ENCODE data around the gene TTC23L. TPM values are rescaled to one million over a fixed set of nuclear protein-coding genes. Genes with fewer than 3 reads are reported as not detected.

TTC23L gene
- total RNA-seq, 1 donor from 2014 or later, result 1.6 TPM

DNA sequence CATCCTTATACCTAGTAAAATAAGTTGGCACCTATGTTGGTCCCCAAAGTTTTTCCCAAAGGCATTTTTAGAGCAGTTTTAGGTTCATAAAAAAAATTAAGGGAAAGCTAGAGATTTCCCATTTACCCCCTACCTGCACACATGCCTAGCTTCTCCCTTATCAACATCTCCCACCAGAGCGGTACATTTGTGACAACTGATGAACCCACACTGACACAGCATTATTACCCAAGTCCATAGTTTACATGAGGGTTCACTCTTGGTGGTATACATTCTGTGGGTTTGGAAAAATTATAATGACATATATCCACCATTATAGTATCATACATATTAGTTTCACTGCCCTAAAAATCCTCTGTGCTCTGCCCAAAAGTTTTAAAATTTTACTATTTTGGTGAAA is 64.3 kb downstream of the TTC23L start:
- H3K27ac Mint-ChIP-seq (ENCODE audit: unreplicated experiment), result no peak overlapping the region
- no peaks in the 10 kb centered on the region for H3K9me3 Mint-ChIP-seq
- H3K27me3 Mint-ChIP-seq (ENCODE audit: low read depth), result no peaks in the 10 kb centered on the region
- peaks cover under 1% of the 10 kb centered on the region for H3K4me1 Mint-ChIP-seq
- H3K4me3 Mint-ChIP-seq, result no peak overlapping the region
- TF ChIP-seq, protein P1, sequence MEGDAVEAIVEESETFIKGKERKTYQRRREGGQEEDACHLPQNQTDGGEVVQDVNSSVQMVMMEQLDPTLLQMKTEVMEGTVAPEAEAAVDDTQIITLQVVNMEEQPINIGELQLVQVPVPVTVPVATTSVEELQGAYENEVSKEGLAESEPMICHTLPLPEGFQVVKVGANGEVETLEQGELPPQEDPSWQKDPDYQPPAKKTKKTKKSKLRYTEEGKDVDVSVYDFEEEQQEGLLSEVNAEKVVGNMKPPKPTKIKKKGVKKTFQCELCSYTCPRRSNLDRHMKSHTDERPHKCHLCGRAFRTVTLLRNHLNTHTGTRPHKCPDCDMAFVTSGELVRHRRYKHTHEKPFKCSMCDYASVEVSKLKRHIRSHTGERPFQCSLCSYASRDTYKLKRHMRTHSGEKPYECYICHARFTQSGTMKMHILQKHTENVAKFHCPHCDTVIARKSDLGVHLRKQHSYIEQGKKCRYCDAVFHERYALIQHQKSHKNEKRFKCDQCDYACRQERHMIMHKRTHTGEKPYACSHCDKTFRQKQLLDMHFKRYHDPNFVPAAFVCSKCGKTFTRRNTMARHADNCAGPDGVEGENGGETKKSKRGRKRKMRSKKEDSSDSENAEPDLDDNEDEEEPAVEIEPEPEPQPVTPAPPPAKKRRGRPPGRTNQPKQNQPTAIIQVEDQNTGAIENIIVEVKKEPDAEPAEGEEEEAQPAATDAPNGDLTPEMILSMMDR (conservative IDR thresholded peaks at IDR 0.05), result no peak
- peaks cover 3% of the 10 kb centered on the region for H3K36me3 Mint-ChIP-seq (ENCODE audit: low read depth)
- no peak for DNase-seq (ENCODE audit: low read depth, low spot score)

DNA sequence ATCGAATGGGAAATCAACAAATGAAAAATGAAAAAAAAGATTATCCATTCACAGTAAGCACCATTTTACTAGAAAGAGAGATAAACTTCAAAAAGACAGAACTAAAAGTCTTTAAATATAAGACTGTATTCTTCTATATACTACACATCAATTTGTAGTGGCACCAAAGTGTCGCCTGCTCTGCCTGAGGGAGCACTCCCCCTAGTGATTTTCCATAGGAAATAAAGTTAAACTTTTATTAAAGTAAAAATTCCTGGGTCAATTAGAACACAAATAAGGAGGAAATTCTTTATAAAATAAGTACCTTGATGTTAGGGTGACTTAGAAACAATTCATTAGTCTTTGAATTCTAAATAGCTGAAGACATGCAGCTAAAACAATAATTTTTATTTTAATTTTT is 66.6 kb downstream of the TTC23L start:
- H3K4me1 Mint-ChIP-seq, result no peaks in the 10 kb centered on the region
- H3K27ac Mint-ChIP-seq (ENCODE audit: unreplicated experiment), result no peak overlapping the region
- no peaks in the 10 kb centered on the region for H3K27me3 Mint-ChIP-seq (ENCODE audit: low read depth)
- DNase-seq (ENCODE audit: low read depth, low spot score), result no peak
- TF ChIP-seq, protein P1 (conservative IDR thresholded peaks at IDR 0.05), result peak; percentile 62
- H3K36me3 Mint-ChIP-seq (ENCODE audit: low read depth), result peaks cover 6% of the 10 kb centered on the region
- no peaks in the 10 kb centered on the region for H3K9me3 Mint-ChIP-seq
- H3K4me3 Mint-ChIP-seq, result no peak overlapping the region

DNA sequence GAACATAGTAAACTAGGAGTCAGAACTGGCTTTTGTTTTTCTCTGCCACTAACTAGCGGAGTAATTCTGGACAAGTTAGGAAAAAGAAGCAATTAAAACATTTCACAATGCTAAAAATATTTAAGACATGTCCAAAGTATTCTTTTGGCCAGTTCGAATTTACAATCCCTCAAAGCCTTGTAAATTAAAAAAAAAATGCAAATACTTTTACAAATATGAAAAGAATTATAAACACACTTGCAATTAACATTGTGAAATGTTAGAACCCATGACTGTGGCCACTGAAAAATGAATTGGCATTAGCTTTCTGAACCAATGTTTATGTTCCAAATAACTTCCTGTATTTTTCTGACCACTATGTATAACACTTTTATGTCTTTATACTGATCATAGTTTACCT is 74.1 kb downstream of the TTC23L start:
- Mint-ChIP-seq H3K9me3 (no peaks in the 10 kb centered on the region), H3K4me1 (peaks cover 29% of the 10 kb centered on the region), H3K27me3 (ENCODE audit: low read depth) (no peaks in the 10 kb centered on the region), H3K4me3 (no peak overlapping the region), H3K36me3 (ENCODE audit: low read depth) (peaks cover 6% of the 10 kb centered on the region), H3K27ac (ENCODE audit: unreplicated experiment) (no peak overlapping the region)
- no peak for DNase-seq (ENCODE audit: low read depth, low spot score)
- TF ChIP-seq, protein P1 (conservative IDR thresholded peaks at IDR 0.05), result no peak

DNA sequence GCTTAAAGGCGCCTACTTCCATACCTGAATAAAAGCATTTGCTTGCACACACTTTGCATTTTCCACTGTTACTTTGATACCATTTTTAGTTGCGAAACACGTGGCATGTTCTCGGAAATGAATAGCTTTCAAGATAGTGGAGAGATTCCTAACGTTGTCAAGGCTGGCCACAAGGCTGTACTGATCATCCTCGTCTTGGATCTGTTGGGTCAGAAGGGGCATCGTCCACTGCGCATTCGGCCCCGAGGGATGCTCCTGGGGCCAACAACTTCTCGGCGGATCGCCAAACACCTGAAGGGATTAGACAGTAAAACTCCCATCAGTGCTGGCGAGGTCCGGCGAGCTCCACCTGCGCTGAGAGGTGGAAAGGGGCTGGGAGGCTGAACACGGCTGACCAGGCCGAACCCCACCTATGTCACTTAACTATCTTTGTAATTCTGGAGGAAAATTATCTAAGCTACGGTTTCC is 75.7 kb downstream of the TTC23L start:
- TF ChIP-seq, protein P1 (conservative IDR thresholded peaks at IDR 0.05), result no peak
- Mint-ChIP-seq H3K4me3 (no peak overlapping the region), H3K9me3 (no peaks in the 10 kb centered on the region), H3K36me3 (ENCODE audit: low read depth) (peaks cover 3% of the 10 kb centered on the region), H3K27ac (ENCODE audit: unreplicated experiment) (no peak overlapping the region), H3K4me1 (peaks cover 29% of the 10 kb centered on the region), H3K27me3 (ENCODE audit: low read depth) (no peaks in the 10 kb centered on the region)
- DNase-seq (ENCODE audit: low read depth, low spot score), result no peak

DNA sequence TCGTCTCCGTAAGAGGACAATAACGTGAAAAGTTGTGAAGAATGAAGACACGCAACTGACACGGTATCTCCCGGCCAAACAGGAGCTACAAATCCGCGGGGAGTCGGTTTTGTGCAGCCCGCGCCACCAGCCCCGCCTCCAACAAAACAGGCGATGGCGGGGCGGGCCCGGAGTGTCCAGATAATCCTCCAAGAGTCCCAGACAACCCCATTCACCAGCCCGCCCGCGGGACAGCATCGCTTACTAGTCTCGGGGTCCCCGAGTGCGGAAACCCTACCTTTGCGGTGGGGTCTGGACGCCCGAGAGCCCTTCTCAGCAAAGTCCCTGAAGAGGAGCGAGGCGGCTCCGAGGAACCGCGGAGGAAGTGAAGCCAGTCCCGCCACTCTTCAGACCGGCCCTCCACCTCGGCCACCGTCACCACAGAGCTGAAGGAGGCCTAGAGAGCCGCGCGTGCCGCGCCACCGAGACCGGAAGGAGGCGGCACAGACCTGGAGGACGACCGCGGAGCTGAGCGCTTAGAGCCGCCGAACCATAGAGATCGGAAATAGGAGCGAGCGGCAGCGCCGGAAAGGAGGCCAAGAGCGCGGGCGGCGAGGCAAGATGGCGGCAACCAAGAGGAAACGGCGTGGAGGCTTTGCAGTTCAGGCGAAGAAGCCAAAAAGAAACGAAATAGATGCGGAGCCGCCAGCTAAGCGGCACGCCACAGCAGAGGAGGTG is 76.3 kb downstream of the TTC23L start, which contains the start of the genes BRIX1 and RAD1:
Gene BRIX1 (plus strand): TSS at position 573 of the 717 bp plus-strand sequence. CDS start 28 bp downstream, at position 601.
Gene RAD1 (minus strand): TSS at position 366 of the 717 bp plus-strand sequence. CDS start 612 bp downstream, outside the sequence.
- Mint-ChIP-seq H3K4me1 (peaks cover 29% of the 10 kb centered on the region), H3K9me3 (no peaks in the 10 kb centered on the region), H3K27ac (ENCODE audit: unreplicated experiment) (no peak within 1 kb of the TSS), H3K27me3 (ENCODE audit: low read depth) (no peaks in the 10 kb centered on the region), H3K4me3 (no peak within 1 kb of the TSS), H3K36me3 (ENCODE audit: low read depth) (peaks cover 3% of the 10 kb centered on the region)
- DNase-seq (ENCODE audit: low read depth, low spot score), result peak; percentile 91
- TF ChIP-seq, protein P1 (conservative IDR thresholded peaks at IDR 0.05), result no peak

Measured in neural crest cell (in vitro differentiated cells).